ENCODE measurements around the gene PCSK4.

The PCSK4 gene

DNA sequence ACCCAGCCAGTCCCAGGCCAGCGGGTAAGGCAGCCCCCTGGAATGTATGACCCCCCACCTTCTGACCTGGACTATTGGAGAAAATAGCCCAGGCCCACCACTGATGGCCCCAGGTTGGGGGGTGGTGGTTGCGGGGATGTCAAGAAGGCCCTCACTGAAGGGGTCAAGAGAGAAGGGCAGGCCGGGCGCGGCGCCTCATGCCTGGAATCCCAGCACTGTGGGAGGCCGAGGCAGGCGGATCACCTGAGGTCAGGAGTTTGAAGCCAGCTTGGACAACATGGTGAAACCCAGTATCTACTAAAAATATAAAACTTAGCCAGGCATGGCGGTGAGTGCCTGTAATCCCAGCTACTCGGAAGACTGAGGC lies 24.1 kb upstream of the PCSK4 start:
- TF ChIP-seq, protein P1, sequence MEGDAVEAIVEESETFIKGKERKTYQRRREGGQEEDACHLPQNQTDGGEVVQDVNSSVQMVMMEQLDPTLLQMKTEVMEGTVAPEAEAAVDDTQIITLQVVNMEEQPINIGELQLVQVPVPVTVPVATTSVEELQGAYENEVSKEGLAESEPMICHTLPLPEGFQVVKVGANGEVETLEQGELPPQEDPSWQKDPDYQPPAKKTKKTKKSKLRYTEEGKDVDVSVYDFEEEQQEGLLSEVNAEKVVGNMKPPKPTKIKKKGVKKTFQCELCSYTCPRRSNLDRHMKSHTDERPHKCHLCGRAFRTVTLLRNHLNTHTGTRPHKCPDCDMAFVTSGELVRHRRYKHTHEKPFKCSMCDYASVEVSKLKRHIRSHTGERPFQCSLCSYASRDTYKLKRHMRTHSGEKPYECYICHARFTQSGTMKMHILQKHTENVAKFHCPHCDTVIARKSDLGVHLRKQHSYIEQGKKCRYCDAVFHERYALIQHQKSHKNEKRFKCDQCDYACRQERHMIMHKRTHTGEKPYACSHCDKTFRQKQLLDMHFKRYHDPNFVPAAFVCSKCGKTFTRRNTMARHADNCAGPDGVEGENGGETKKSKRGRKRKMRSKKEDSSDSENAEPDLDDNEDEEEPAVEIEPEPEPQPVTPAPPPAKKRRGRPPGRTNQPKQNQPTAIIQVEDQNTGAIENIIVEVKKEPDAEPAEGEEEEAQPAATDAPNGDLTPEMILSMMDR (IDR thresholded peaks at IDR 0.05; ENCODE audit: extremely low read depth, insufficient read depth, missing control alignments) = no peak
- in situ Hi-C loops (cut with MboI; ENCODE audit: low pct_unique_long_range_greater_than_20kb, low sequenced_read_pairs, unreplicated experiment) = no loop called here
- no peak for DNase-seq (ENCODE audit: low spot score)

GRCh38 chr19:1513499-1514294 lies 23.5 kb upstream of the PCSK4 start:
- TF ChIP-seq, protein P1 (IDR thresholded peaks at IDR 0.05; ENCODE audit: extremely low read depth, insufficient read depth, missing control alignments) = peak; percentile 77
- peak; percentile 79 for DNase-seq (ENCODE audit: low spot score)
- in situ Hi-C loops (cut with MboI; ENCODE audit: low pct_unique_long_range_greater_than_20kb, low sequenced_read_pairs, unreplicated experiment) = no loop called here

DNA sequence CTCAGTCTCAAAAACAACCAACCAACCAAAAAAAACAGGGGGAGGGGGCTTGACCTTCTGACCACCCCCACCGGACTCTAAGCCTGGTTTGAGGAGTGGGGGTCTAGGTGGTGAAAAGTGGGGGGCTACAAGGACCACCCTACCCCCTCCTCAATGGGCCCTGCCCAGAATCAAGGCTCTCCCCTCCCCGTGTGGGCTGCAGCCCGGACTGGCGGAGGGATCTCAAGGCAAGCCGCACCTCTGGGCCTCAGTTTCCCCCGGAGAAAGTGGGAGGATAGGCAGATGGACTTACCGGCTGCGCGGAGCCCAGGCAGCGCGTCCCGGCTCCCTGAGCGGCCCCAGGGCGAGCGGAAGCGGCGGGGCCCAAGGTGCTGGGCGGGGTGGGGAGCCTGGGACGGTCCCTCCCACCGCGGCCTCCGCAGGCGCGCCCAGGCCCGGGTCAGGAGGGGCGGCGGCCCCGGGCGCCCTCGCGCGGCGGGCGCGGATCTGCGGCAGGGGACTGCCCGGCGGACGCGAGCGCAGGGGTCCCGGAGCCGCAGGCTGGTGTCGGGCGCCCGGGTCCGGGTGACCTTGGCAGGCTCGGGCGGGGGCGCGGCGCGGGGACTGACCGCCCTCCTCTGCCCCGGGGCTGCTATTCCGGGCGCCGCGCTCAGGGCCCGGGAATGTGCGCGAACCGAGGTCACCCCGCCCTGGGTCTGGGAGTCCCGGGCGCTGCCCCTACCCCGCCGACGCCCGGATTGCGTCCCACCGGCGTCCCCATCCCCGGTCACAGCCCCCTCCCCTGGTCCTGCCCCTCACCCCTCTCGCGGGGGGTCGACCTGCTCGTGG lies 22.7 kb upstream of the PCSK4 start, which contains the start of gene ADAMTSL5:
Gene ADAMTSL5 (minus strand): TSS at position 349 of the 828 bp plus-strand sequence. CDS start 2,076 bp downstream, outside the sequence.
- in situ Hi-C loops (cut with MboI; ENCODE audit: low pct_unique_long_range_greater_than_20kb, low sequenced_read_pairs, unreplicated experiment) = no loop called here
- peak; percentile 90 for DNase-seq (ENCODE audit: low spot score)
- TF ChIP-seq, protein P1 (IDR thresholded peaks at IDR 0.05; ENCODE audit: extremely low read depth, insufficient read depth, missing control alignments) = peak; percentile 55

- TF ChIP-seq, protein P1 (IDR thresholded peaks at IDR 0.05; ENCODE audit: extremely low read depth, insufficient read depth, missing control alignments) = no peak
- in situ Hi-C loops (cut with MboI; ENCODE audit: low pct_unique_long_range_greater_than_20kb, low sequenced_read_pairs, unreplicated experiment) = no loop called here
- no peak for DNase-seq (ENCODE audit: low spot score)
Observed at GRCh38 chr19:1511318-1512317, 21.5 kb upstream of the PCSK4 start.

- TF ChIP-seq, protein P1 (IDR thresholded peaks at IDR 0.05; ENCODE audit: extremely low read depth, insufficient read depth, missing control alignments) = no peak
- in situ Hi-C loops (cut with MboI; ENCODE audit: low pct_unique_long_range_greater_than_20kb, low sequenced_read_pairs, unreplicated experiment) = no loop called here
- no peak for DNase-seq (ENCODE audit: low spot score)
Observed at GRCh38 chr19:1510807-1511206, 20.7 kb upstream of the PCSK4 start.

GRCh38 chr19:1510442-1510806 lies 20.3 kb upstream of the PCSK4 start:
- TF ChIP-seq, protein P1 (IDR thresholded peaks at IDR 0.05; ENCODE audit: extremely low read depth, insufficient read depth, missing control alignments) = no peak
- in situ Hi-C loops (cut with MboI; ENCODE audit: low pct_unique_long_range_greater_than_20kb, low sequenced_read_pairs, unreplicated experiment) = no loop called here
- no peak for DNase-seq (ENCODE audit: low spot score)
